HG03139 (cell line): ENCODE measurements around the gene ARID1A.

Experiments used
- ATAC-seq: cut with Tn5 transposase; IDR thresholded peaks from one replicate; pipeline ENCODE4 v1.9.1; 2021; ENCODE audit not compliant: unreplicated experiment

Gene ARID1A

GRCh38 chr1:26758358-26758757 is 62.5 kb downstream of the ARID1A start:
- no peak for ATAC-seq

- no peak for ATAC-seq
Measured at GRCh38 chr1:26759531-26759930, 63.7 kb downstream of the ARID1A start.

- no peak for ATAC-seq
Measured at GRCh38 chr1:26761217-26761616, 65.4 kb downstream of the ARID1A start.

GRCh38 chr1:26767714-26768113 is 71.9 kb downstream of the ARID1A start:
- no peak for ATAC-seq

GRCh38 chr1:26768755-26769154 is 72.9 kb downstream of the ARID1A start:
- ATAC-seq = no peak

GRCh38 chr1:26771285-26771642 is 75.4 kb downstream of the ARID1A start:
- ATAC-seq = no peak

- ATAC-seq = no peak
Measured at GRCh38 chr1:26771643-26772321, 76.0 kb downstream of the ARID1A start.

- ATAC-seq = no peak
Measured at GRCh38 chr1:26772687-26773086, 76.9 kb downstream of the ARID1A start.

GRCh38 chr1:26774462-26774861 is 78.6 kb downstream of the ARID1A start:
- ATAC-seq = no peak

GRCh38 chr1:26775666-26776065 is 79.9 kb downstream of the ARID1A start:
- no peak for ATAC-seq

- no peak for ATAC-seq
Measured at GRCh38 chr1:26779098-26779668, 83.4 kb downstream of the ARID1A start.

GRCh38 chr1:26780344-26780957 is 84.6 kb downstream of the ARID1A start:
- no peak for ATAC-seq

- no peak for ATAC-seq
Measured at GRCh38 chr1:26781206-26781825, 85.5 kb downstream of the ARID1A start.

- ATAC-seq = no peak
Measured at GRCh38 chr1:26782521-26783212, 86.9 kb downstream of the ARID1A start.

GRCh38 chr1:26783646-26784022 is 87.8 kb downstream of the ARID1A start:
- ATAC-seq = no peak

GRCh38 chr1:26784023-26784871 is 88.4 kb downstream of the ARID1A start:
- no peak for ATAC-seq

- ATAC-seq = no peak
Measured at GRCh38 chr1:26784886-26785285, 89.1 kb downstream of the ARID1A start.

GRCh38 chr1:26785611-26786436 is 90.0 kb downstream of the ARID1A start:
- ATAC-seq = no peak

- ATAC-seq = no peak
Measured at GRCh38 chr1:26786437-26787380, 90.9 kb downstream of the ARID1A start.
